Stimulated activated CD8-positive, alpha-beta memory T cell treated with anti-CD3 and anti-CD28 coated beads, Interleukin-7, amount 100 ng/mL, for 24 hours (primary cell): ENCODE results near the gene CAST.
A peak's percentile ranks its signal among the peaks of the same experiment; 100 is the strongest.

Experiments used
- DNase-seq: peaks from one replicate; pipeline ENCODE4 v3.0.0-alpha.2; 2020; ENCODE audit warnings: low read depth

The CAST gene

GRCh38 chr5:96642281-96642640 lies 19.9 kb upstream of the CAST start:
- no peak for DNase-seq

GRCh38 chr5:96645091-96645490 lies 17.1 kb upstream of the CAST start:
- DNase-seq, result no peak

GRCh38 chr5:96648023-96648422 lies 14.2 kb upstream of the CAST start:
- no peak for DNase-seq

- DNase-seq, result no peak
Measured at GRCh38 chr5:96648593-96648992, 13.6 kb upstream of the CAST start.

- no peak for DNase-seq
Measured at GRCh38 chr5:96649251-96649662, 12.9 kb upstream of the CAST start.

GRCh38 chr5:96649681-96650540 lies 12.3 kb upstream of the CAST start:
- no peak for DNase-seq

GRCh38 chr5:96651047-96651446 lies 11.1 kb upstream of the CAST start:
- DNase-seq, result no peak

GRCh38 chr5:96651948-96652753 lies 10.0 kb upstream of the CAST start:
- no peak for DNase-seq

- no peak for DNase-seq
Measured at GRCh38 chr5:96652769-96653454, 9.3 kb upstream of the CAST start.

GRCh38 chr5:96654209-96654608 lies 8.0 kb upstream of the CAST start:
- no peak for DNase-seq

- no peak for DNase-seq
Measured at GRCh38 chr5:96655085-96655484, 7.1 kb upstream of the CAST start.

- DNase-seq, result no peak
Measured at GRCh38 chr5:96655506-96655905, 6.7 kb upstream of the CAST start.

- no peak for DNase-seq
Measured at GRCh38 chr5:96657068-96657467, 5.1 kb upstream of the CAST start.

GRCh38 chr5:96658272-96658671 lies 3.9 kb upstream of the CAST start:
- no peak for DNase-seq

GRCh38 chr5:96659170-96659569 lies 3.0 kb upstream of the CAST start:
- no peak for DNase-seq

GRCh38 chr5:96660971-96661854 lies 963 bp upstream of the CAST start:
- DNase-seq, result no peak

GRCh38 chr5:96662725-96663518 lies 746 bp downstream of the CAST start:
- DNase-seq, result peak; percentile 73

- DNase-seq, result no peak
Measured at GRCh38 chr5:96663608-96664007, 1.4 kb downstream of the CAST start.

GRCh38 chr5:96664669-96665068 lies 2.5 kb downstream of the CAST start:
- no peak for DNase-seq

- DNase-seq, result no peak
Measured at GRCh38 chr5:96668725-96669124, 6.5 kb downstream of the CAST start.

GRCh38 chr5:96669909-96670308 lies 7.7 kb downstream of the CAST start:
- DNase-seq, result no peak
